Panc1 (cell line): ENCODE data around the gene GAPDH. TPM values are rescaled to one million over a fixed set of nuclear protein-coding genes. Genes with fewer than 3 reads are reported as not detected.

Experiments
- ATAC-seq: fragments of 200-7000 bp; cut with Tn5 transposase; 2 replicates; pipeline ENCODE4 v1.9.1; 2020; ENCODE audit warnings: mild to moderate bottlenecking, moderate library complexity
- BruUV-seq: library from RNA; stranded (reverse); fragments of 400-500 nt; replicated peaks from 2 replicates; lab custom pipeline; 2021; lab: Mats Ljungman, UMichigan
- CTCF ChIA-PET: fragments of 300-600 bp; sonication (Branson Sonifier 250); formaldehyde crosslinking; loops from one replicate; lab custom pipeline; 2022; ENCODE audit warnings: antibody characterized with exemption; lab: Charles Lee
- POLR2A ChIA-PET: fragments of 300-600 bp; sonication (Branson Sonifier 250); formaldehyde crosslinking; loops from one replicate; lab custom pipeline; 2022; ENCODE audit warnings: antibody characterized with exemption; lab: Charles Lee
- DNase-seq: peaks from one replicate; pipeline ENCODE4 v3.0.0-alpha.2; 2010; ENCODE audit warnings: low read depth, low spot score
- H3K27ac ChIP-seq: 2 replicates; pipeline ENCODE4 v1.5.1; 2011; ENCODE audit warnings: mild to moderate bottlenecking, low read length, inconsistent platforms
- H3K27me3 ChIP-seq: fragments of 200-500 bp; sonication (Bioruptor generic); 2 replicates; pipeline ENCODE4 v1.6.0; 2014; ENCODE audit warnings: low read length, inconsistent platforms; ENCODE audit not compliant: control insufficient read depth, insufficient read depth
- H3K36me3 ChIP-seq: fragments of 200-500 bp; sonication (Bioruptor generic); 2 replicates; pipeline ENCODE4 v1.5.1; 2014; ENCODE audit warnings: inconsistent platforms, mild to moderate bottlenecking, low read length, moderate library complexity; ENCODE audit not compliant: control insufficient read depth, insufficient read depth
- H3K4me1 ChIP-seq: 2 replicates; pipeline ENCODE4 v1.5.1; 2011; ENCODE audit warnings: inconsistent platforms, mild to moderate bottlenecking, low read length, moderate library complexity; ENCODE audit not compliant: control insufficient read depth, insufficient read depth
- H3K4me3 ChIP-seq, 2 experiments: 2 replicates each; pipeline ENCODE4 v1.5.1; 2011 to 2012; ENCODE audit warnings: low read depth in 2 of 2, low read length in 2 of 2, mild to moderate bottlenecking in 2 of 2, inconsistent platforms in 1 of 2, moderate library complexity in 1 of 2
- H3K9me3 ChIP-seq: fragments of 200-500 bp; sonication (Bioruptor generic); 2 replicates; pipeline ENCODE4 v1.5.1; 2014; ENCODE audit warnings: low read depth, mild to moderate bottlenecking, inconsistent platforms, low read length, moderate library complexity; ENCODE audit not compliant: control insufficient read depth, insufficient read depth
- CTCF ChIP-seq: fragments of 450-650 bp; IDR thresholded peaks from 2 replicates; pipeline ENCODE4 v1.5.1; 2017; ENCODE audit warnings: mild to moderate bottlenecking
- POLR2AphosphoS5 ChIP-seq: IDR thresholded peaks from 2 replicates; pipeline ENCODE4 v1.6.1; 2012; ENCODE audit warnings: mild to moderate bottlenecking, low read depth, low read length, moderate library complexity
- REST ChIP-seq, 2 experiments: IDR thresholded peaks; 2 replicates each; pipeline ENCODE4 v1.6.1; 2011 to 2012; ENCODE audit warnings: low read depth in 2 of 2, control low read depth in 1 of 2, low read length in 1 of 2, mild to moderate bottlenecking in 1 of 2, moderate library complexity in 1 of 2; ENCODE audit not compliant: insufficient read depth in 1 of 2
- SIN3A ChIP-seq: IDR thresholded peaks from 2 replicates; pipeline ENCODE4 v1.6.1; 2012; ENCODE audit warnings: low read depth, mild to moderate bottlenecking, low read length, moderate library complexity, borderline replicate concordance; ENCODE audit not compliant: insufficient read depth
- TCF7L2 ChIP-seq: IDR thresholded peaks from 2 replicates; pipeline ENCODE4 v1.6.1; 2011; ENCODE audit warnings: mild to moderate bottlenecking, low read depth, low read length, inconsistent platforms
- in situ Hi-C: cut with HindIII; loops from 2 replicates; pipeline ENCODE4 v1.10.0; 2016; ENCODE audit warnings: low sequenced_read_pairs, low pct_unique_long_range_greater_than_20kb
- intact Hi-C: fragments of 100-400 bp; cut with micrococcal nuclease; formaldehyde crosslinking; loops from one replicate; pipeline ENCODE4 v1.10.0; 2022; ENCODE audit not compliant: unreplicated experiment
- total RNA-seq: library from RNA; stranded (reverse); gene quantifications from one replicate; pipeline ENCODE4 v1.2.1, GENCODE V29; 2021; ENCODE audit not compliant: unreplicated experiment

The GAPDH gene
- total RNA-seq, 1 experiment from 2014 or later: 2,912 TPM

- H3K27ac ChIP-seq: no peak overlapping the region
- in situ Hi-C loops: no loop called here
Measured at GRCh38 chr12:6550294-6551062, 16.2 kb downstream of the GAPDH start.

GRCh38 chr12:6551063-6551461 lies 16.7 kb downstream of the GAPDH start:
- Histone ChIP-seq H3K4me3 (no peak overlapping the region), H3K4me1 (no peaks in the 10 kb centered on the region), H3K36me3 (no peaks in the 10 kb centered on the region), H3K27me3 (no peaks in the 10 kb centered on the region), H3K9me3 (no peaks in the 10 kb centered on the region), H3K27ac (no peak overlapping the region)
- no peak for ATAC-seq
- CTCF ChIA-PET: no interaction called here
- no peak for TF ChIP-seq CTCF
- TF ChIP-seq SIN3A: no peak
- TF ChIP-seq POLR2AphosphoS5: no peak
- no peak for TF ChIP-seq REST (IDR thresholded peaks at IDR 0.05; ENCODE audit: insufficient read depth in 1 of 2, low read depth in 2 of 2, low read length in 1 of 2)
- TF ChIP-seq TCF7L2: no peak
- no peak for DNase-seq
- BruUV-seq: no TSS peak
- intact Hi-C loops (no loop called here), in situ Hi-C loops (no loop called here)
- POLR2A ChIA-PET: interaction anchor here (0.6 kb wide), 1 partner anchor 12 kb away, joined by 3 read pairs; no protein-coding TSS in a partner anchor

More at GRCh38 chr12:6550294-6551062, 16.2 kb downstream of the GAPDH start:
- no peak for ATAC-seq
- Histone ChIP-seq H3K27me3 (no peaks in the 10 kb centered on the region), H3K36me3 (no peaks in the 10 kb centered on the region), H3K9me3 (no peaks in the 10 kb centered on the region), H3K4me1 (no peaks in the 10 kb centered on the region), H3K4me3 (no peak overlapping the region)
- BruUV-seq: no TSS peak
- intact Hi-C loops: no loop called here
- DNase-seq: no peak
- TF ChIP-seq TCF7L2: no peak
- no peak for TF ChIP-seq SIN3A
- TF ChIP-seq REST (IDR thresholded peaks at IDR 0.05; ENCODE audit: insufficient read depth in 1 of 2, low read depth in 2 of 2, low read length in 1 of 2): no peak
- no peak for TF ChIP-seq CTCF
- no peak for TF ChIP-seq POLR2AphosphoS5
- CTCF ChIA-PET: no interaction called here
- POLR2A ChIA-PET: no interaction called here
